HepG2 (cell line): ENCODE data around the gene CLIP2. TPM values are rescaled to one million over a fixed set of nuclear protein-coding genes. Genes with fewer than 3 reads are reported as not detected.
A peak's percentile ranks its signal among the peaks of the same experiment; 100 is the strongest.

Experiments
- CHD2 ChIP-seq: IDR thresholded peaks from 2 replicates; pipeline ENCODE4 v1.6.1; 2011; ENCODE audit warnings: low read depth, low read length, improper control_type of control experiment
- KAT7 ChIP-seq: IDR thresholded peaks from 2 replicates; pipeline ENCODE4 v1.6.1; 2018; ENCODE audit warnings: borderline replicate concordance, missing compliant biosample characterization
- MAFG ChIP-seq: sonication (generic); formaldehyde crosslinking; IDR thresholded peaks from 2 replicates; pipeline ENCODE4 v1.5.1; 2020; ENCODE audit warnings: mild to moderate bottlenecking, missing genetic modification reagents
- NKX3-1 ChIP-seq: sonication (generic); formaldehyde crosslinking; IDR thresholded peaks from 2 replicates; pipeline ENCODE4 v1.5.0; 2020; ENCODE audit warnings: missing genetic modification reagents
- PCBP1 ChIP-seq: fragments of 200-400 bp; formaldehyde crosslinking; IDR thresholded peaks from 2 replicates; pipeline ENCODE4 v1.6.1; 2017; ENCODE audit warnings: mild to moderate bottlenecking, low read depth, low read length, borderline replicate concordance
- POLR2A ChIP-seq, 2 experiments: IDR thresholded peaks; 2 replicates each; pipeline ENCODE4 v1.6.1; 2011; ENCODE audit warnings: low read depth in 2 of 2, low read length in 2 of 2, mild to moderate bottlenecking in 1 of 2, moderate library complexity in 1 of 2; ENCODE audit not compliant: insufficient read depth in 1 of 2
- RBM39 ChIP-seq: fragments of 200-400 bp; formaldehyde crosslinking; IDR thresholded peaks from one replicate; pipeline ENCODE4 v1.6.1; 2018; ENCODE audit warnings: antibody characterized with exemption, mild to moderate bottlenecking, low read depth, low read length; ENCODE audit not compliant: poor library complexity, severe bottlenecking
- SOX6 ChIP-seq, 2 experiments: fragments of 450-650 bp in 1 of 2; sonication (generic) in 1 of 2; formaldehyde crosslinking in 1 of 2; IDR thresholded peaks; 2 replicates each; pipeline versions ENCODE4 v1.4.0 to v1.6.1; 2017 to 2020; ENCODE audit warnings: antibody characterized with exemption in 1 of 2, mild to moderate bottlenecking in 1 of 2, missing genetic modification reagents in 1 of 2
- SPEN ChIP-seq: sonication (generic); formaldehyde crosslinking; IDR thresholded peaks from 2 replicates; pipeline ENCODE4 v1.5.1; 2020; ENCODE audit warnings: low read depth, mild to moderate bottlenecking, missing genetic modification reagents
- THYN1 ChIP-seq: sonication (generic); formaldehyde crosslinking; IDR thresholded peaks from 2 replicates; pipeline ENCODE4 v1.8.1; 2023; ENCODE audit warnings: low read depth, mild to moderate bottlenecking, moderate library complexity, missing genetic modification reagents, borderline replicate concordance
- ZNF143 ChIP-seq: sonication (generic); formaldehyde crosslinking; IDR thresholded peaks from 2 replicates; pipeline ENCODE4 v1.4.0; 2020; ENCODE audit warnings: missing genetic modification reagents
- ZNF224 ChIP-seq: sonication (generic); formaldehyde crosslinking; IDR thresholded peaks from 2 replicates; pipeline ENCODE4 v1.5.0; 2020; ENCODE audit warnings: mild to moderate bottlenecking, missing genetic modification reagents
- ZNF292 ChIP-seq: sonication (generic); formaldehyde crosslinking; IDR thresholded peaks from 2 replicates; pipeline ENCODE4 v1.8.1; 2022; ENCODE audit warnings: mild to moderate bottlenecking, low read depth, missing genetic modification reagents, borderline replicate concordance
- ZNF543 ChIP-seq: sonication (generic); formaldehyde crosslinking; IDR thresholded peaks from 2 replicates; pipeline ENCODE4 v1.4.0; 2020; ENCODE audit warnings: mild to moderate bottlenecking, missing genetic modification reagents
- ZNF577 ChIP-seq: sonication (generic); formaldehyde crosslinking; IDR thresholded peaks from 2 replicates; pipeline ENCODE4 v1.4.0; 2020; ENCODE audit warnings: mild to moderate bottlenecking, low read depth, missing genetic modification reagents, borderline replicate concordance
- ZNF709 ChIP-seq: sonication (generic); formaldehyde crosslinking; IDR thresholded peaks from 2 replicates; pipeline ENCODE4 v1.5.0; 2020; ENCODE audit warnings: mild to moderate bottlenecking, missing genetic modification reagents
- ZNF724P ChIP-seq: sonication (generic); formaldehyde crosslinking; IDR thresholded peaks from 2 replicates; pipeline ENCODE4 v1.8.0; 2022; ENCODE audit warnings: missing genetic modification reagents, borderline replicate concordance
- ZNF883 ChIP-seq: sonication (generic); formaldehyde crosslinking; IDR thresholded peaks from 2 replicates; pipeline ENCODE4 v1.5.1; 2020; ENCODE audit warnings: mild to moderate bottlenecking, missing genetic modification reagents; ENCODE audit errors: not compliant biosample characterization
- polyA plus RNA-seq, 8 experiments: library from polyadenylated mRNA; depleted of rRNA in 3 of 8; stranded (reverse) in 7 of 8; unstranded in 1 of 8; fragments of >200 nt; fragmentation: Illumina TruSeq in 4 of 8; extraction: Trizol in 4 of 8; gene quantifications; 2 replicates each; pipeline versions ENCODE4 v1.2.1 to v1.2.3, GENCODE V29; 2011 to 2016; ENCODE audit warnings: low read depth in 4 of 8, missing spikeins in 1 of 8, mixed read lengths in 1 of 8; ENCODE audit not compliant: insufficient read depth in 1 of 8
- total RNA-seq, 5 experiments: library from RNA; depleted of rRNA; stranded (reverse); fragments of >200 nt; fragmentation: Illumina TruSeq; extraction: Trizol; gene quantifications; 2 replicates each; pipeline ENCODE4 v1.2.3, GENCODE V29; 2016; ENCODE audit warnings: low read depth in 1 of 5
- TF ChIP-seq, protein P1 (sequence below): sonication (generic); formaldehyde crosslinking; IDR thresholded peaks from 2 replicates; pipeline ENCODE4 v1.4.0; 2020; ENCODE audit warnings: low read depth, mild to moderate bottlenecking, missing genetic modification reagents
- TF ChIP-seq, protein P2 (sequence below): sonication (generic); formaldehyde crosslinking; IDR thresholded peaks from 2 replicates; pipeline ENCODE4 v1.8.0; 2022; ENCODE audit warnings: missing genetic modification reagents, low read depth, mild to moderate bottlenecking, borderline replicate concordance
- TF ChIP-seq, protein P3 (sequence below): sonication (generic); formaldehyde crosslinking; IDR thresholded peaks from 2 replicates; pipeline ENCODE4 v1.8.1; 2023; ENCODE audit warnings: mild to moderate bottlenecking, missing genetic modification reagents, borderline replicate concordance
- TF ChIP-seq, protein P4 (sequence below): sonication (generic); formaldehyde crosslinking; IDR thresholded peaks from 2 replicates; pipeline ENCODE4 v1.9.0; 2021; ENCODE audit warnings: missing genetic modification reagents, mild to moderate bottlenecking, borderline replicate concordance
- TF ChIP-seq, protein P5 (sequence below): sonication (generic); formaldehyde crosslinking; IDR thresholded peaks from 2 replicates; pipeline ENCODE4 v1.4.0; 2020; ENCODE audit warnings: missing genetic modification reagents, borderline replicate concordance

CLIP2 gene
- total and polyA plus RNA-seq, 2 of the 13 experiments (the other 11 are each of a cell fraction or from before 2014, with no cell fraction given), result 6.5 to 17.4 TPM

DNA sequence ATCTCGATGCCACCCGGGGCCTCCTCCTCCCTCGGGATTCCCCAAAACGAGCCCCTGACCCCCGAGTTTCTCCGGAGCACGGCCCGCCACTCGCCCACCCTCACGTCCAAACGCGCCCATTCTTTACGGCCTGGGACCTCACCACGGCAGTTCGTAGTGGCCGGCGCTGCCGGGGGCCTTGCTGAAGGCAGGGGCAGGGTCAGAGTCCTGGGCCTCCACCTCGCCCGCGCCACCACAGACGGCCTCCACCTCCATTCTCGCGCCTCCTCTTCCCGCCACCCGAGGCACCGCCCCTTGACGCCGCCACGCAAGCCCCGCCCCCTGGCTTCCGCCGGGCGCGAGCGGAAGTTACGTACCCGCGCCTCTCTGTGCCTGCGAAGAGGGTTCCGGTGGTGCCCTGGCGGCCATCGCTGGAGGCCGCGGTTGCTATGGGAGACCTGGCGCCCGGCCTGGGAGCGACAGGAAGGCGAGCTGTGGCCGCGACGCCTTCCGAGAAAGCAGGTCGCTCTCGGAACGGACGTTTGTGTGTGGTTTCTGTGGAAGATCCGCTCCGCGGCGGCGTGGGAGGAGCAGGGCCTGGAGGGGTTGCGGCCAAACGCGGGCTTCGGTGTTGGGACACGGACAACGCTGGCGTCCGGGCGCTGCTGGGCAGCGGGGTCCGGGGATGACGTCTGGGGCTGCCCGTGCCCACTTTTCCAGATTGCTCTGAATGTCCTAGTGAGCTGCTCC, 34.9 kb upstream of the CLIP2 start, which contains the start of gene RFC2 (continued):
- TF ChIP-seq ZNF224 (CRISPR knock-in tag) (0 out of 2 replicates have a peak, but pooled peaks have one; percentile 66), ZNF724P (CRISPR knock-in tag) (no peak; the same call in 1 of the 2 replicates), SPEN (peak; percentile 96), ZNF543 (CRISPR knock-in tag) (peak; percentile 86; the same call in 1 of the 2 replicates), MAFG (CRISPR knock-in tag) (no peak), ZNF143 (CRISPR knock-in tag) (no peak), POLR2A (IDR thresholded peaks at IDR 0.05; ENCODE audit: insufficient read depth in 1 of 2, low read depth in 2 of 2, low read length in 2 of 2) (peak; percentile 71 to 85), NKX3-1 (CRISPR knock-in tag) (no peak), ZNF709 (CRISPR knock-in tag) (peak; percentile 71; the same call in 1 of the 2 replicates), ZNF292 (CRISPR knock-in tag) (no peak), PCBP1 (no peak), KAT7 (peak; percentile 92; the same call in 1 of the 2 replicates), THYN1 (CRISPR knock-in tag) (no peak), CHD2 (no peak; the same call in 1 of the 2 replicates), RBM39 (peak; percentile 84), SOX6 (IDR thresholded peaks at IDR 0.05) (no peak), SOX6 (CRISPR knock-in tag; IDR thresholded peaks at IDR 0.05) (peak; percentile 70), ZNF883 (peak; percentile 84), ZNF577 (CRISPR knock-in tag) (no peak)
- TF ChIP-seq, protein P1, sequence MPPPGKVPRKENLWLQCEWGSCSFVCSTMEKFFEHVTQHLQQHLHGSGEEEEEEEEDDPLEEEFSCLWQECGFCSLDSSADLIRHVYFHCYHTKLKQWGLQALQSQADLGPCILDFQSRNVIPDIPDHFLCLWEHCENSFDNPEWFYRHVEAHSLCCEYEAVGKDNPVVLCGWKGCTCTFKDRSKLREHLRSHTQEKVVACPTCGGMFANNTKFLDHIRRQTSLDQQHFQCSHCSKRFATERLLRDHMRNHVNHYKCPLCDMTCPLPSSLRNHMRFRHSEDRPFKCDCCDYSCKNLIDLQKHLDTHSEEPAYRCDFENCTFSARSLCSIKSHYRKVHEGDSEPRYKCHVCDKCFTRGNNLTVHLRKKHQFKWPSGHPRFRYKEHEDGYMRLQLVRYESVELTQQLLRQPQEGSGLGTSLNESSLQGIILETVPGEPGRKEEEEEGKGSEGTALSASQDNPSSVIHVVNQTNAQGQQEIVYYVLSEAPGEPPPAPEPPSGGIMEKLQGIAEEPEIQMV (CRISPR knock-in tag), result peak; percentile 46; the same call in 1 of the 2 replicates
- TF ChIP-seq, protein P2, sequence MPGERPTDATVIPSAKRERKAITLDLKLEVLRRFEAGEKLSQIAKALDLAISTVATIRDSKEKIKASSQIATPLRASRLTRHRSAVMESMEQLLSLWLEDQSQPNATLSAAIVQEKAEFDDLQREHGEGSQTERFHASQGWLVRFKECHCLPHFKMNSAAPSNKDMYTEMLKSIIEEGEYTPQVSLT (CRISPR knock-in tag), result no peak
- TF ChIP-seq, protein P3, sequence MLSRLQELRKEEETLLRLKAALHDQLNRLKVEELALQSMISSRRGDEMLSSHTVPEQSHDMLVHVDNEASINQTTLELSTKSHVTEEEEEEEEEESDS (CRISPR knock-in tag), result 0 out of 2 replicates have a peak, but pooled peaks have one; percentile 65
- TF ChIP-seq, protein P4, sequence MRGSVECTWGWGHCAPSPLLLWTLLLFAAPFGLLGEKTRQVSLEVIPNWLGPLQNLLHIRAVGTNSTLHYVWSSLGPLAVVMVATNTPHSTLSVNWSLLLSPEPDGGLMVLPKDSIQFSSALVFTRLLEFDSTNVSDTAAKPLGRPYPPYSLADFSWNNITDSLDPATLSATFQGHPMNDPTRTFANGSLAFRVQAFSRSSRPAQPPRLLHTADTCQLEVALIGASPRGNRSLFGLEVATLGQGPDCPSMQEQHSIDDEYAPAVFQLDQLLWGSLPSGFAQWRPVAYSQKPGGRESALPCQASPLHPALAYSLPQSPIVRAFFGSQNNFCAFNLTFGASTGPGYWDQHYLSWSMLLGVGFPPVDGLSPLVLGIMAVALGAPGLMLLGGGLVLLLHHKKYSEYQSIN (CRISPR knock-in tag), result no peak
- TF ChIP-seq, protein P5, sequence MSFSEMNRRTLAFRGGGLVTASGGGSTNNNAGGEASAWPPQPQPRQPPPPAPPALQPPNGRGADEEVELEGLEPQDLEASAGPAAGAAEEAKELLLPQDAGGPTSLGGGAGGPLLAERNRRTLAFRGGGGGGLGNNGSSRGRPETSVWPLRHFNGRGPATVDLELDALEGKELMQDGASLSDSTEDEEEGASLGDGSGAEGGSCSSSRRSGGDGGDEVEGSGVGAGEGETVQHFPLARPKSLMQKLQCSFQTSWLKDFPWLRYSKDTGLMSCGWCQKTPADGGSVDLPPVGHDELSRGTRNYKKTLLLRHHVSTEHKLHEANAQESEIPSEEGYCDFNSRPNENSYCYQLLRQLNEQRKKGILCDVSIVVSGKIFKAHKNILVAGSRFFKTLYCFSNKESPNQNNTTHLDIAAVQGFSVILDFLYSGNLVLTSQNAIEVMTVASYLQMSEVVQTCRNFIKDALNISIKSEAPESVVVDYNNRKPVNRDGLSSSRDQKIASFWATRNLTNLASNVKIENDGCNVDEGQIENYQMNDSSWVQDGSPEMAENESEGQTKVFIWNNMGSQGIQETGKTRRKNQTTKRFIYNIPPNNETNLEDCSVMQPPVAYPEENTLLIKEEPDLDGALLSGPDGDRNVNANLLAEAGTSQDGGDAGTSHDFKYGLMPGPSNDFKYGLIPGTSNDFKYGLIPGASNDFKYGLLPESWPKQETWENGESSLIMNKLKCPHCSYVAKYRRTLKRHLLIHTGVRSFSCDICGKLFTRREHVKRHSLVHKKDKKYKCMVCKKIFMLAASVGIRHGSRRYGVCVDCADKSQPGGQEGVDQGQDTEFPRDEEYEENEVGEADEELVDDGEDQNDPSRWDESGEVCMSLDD, result no peak
